ENCODE data around the gene HLA-E.

GRCh38 chr6:30533460-30534294 lies 44.4 kb downstream of the HLA-E start:
- TF ChIP-seq POLR2AphosphoS5 (IDR thresholded peaks at IDR 0.05) (no peak), CTCF (IDR thresholded peaks at IDR 0.05 in 8 of 11, conservative IDR thresholded peaks at IDR 0.05 in 3 of 11) (no peak), POLR2A (IDR thresholded peaks at IDR 0.05) (no peak)
